Measurements from ENCODE around the gene ALKBH1. TPM values are rescaled to one million over a fixed set of nuclear protein-coding genes. Genes with fewer than 3 reads are reported as not detected.

Gene ALKBH1
- total and polyA plus RNA-seq, 9 of the 15 experiments (the other 6 are each of a cell fraction or from before 2014, with no cell fraction given): 5.3 to 19.4 (median 10.7) TPM

- Histone ChIP-seq H4K20me1 (replicated peaks; ENCODE audit: control insufficient read depth, insufficient read depth, low read length) (0 out of 2 replicates have a peak, but pooled peaks cover 2% of the 10 kb centered on the region), H3K27me3 (ENCODE audit: control insufficient read depth in 2 of 2, insufficient read depth in 2 of 2, low read length in 2 of 2) (no peaks in the 10 kb centered on the region), H3K4me2 (ENCODE audit: insufficient read depth, low read length) (no peak overlapping the region), H3K79me2 (ENCODE audit: control insufficient read depth, insufficient read depth, low read length) (peaks cover 23% of the 10 kb centered on the region), H3K4me1 (replicated peaks in 1 of 2; ENCODE audit: control insufficient read depth in 2 of 2, insufficient read depth in 2 of 2, low read length in 2 of 2) (no peaks in the 10 kb centered on the region), H3K9me3 (replicated peaks; ENCODE audit: control insufficient read depth, insufficient read depth, low read depth, low read length) (no peaks in the 10 kb centered on the region), H3K36me3 (ENCODE audit: control insufficient read depth, insufficient read depth, low read length) (peaks cover 95% of the 10 kb centered on the region), H3K27ac (ENCODE audit: extremely low read depth, low read depth, low read length) (no peak overlapping the region), H3K9ac (ENCODE audit: insufficient read depth in 1 of 2, low read depth in 2 of 2, low read length in 2 of 2) (no peak overlapping the region), H3K4me3 (no peak overlapping the region), H2AFZ (ENCODE audit: low read depth, low read length) (no peak overlapping the region), H3K9me1 (ENCODE audit: control insufficient read depth, insufficient read depth, low read length) (no peaks in the 10 kb centered on the region)
- WGBS (ENCODE audit: insufficient coverage, low coverage, missing lambda C conversion rate): 50% methylated on average over 1 of the region's 5 CpGs
- no peak for DNase-seq (ENCODE audit: extremely low read depth in 1 of 4, low spot score in 3 of 4)
- ChIA-PET CTCF (ENCODE audit: low intra/inter-chr PET ratio) (no interaction called here), POLR2A (no interaction called here)
- FAIRE-seq: peak; percentile 11
- peak; percentile 43 for ATAC-seq
- in situ Hi-C loops (cut with MboI): no loop called here
- intact Hi-C loops (cut with micrococcal nuclease): no loop called here
- TSS peak; percentile 87 for BruUV-seq (replicated peaks)
- TF ChIP-seq TFE3 (CRISPR knock-in tag; IDR thresholded peaks at IDR 0.05) (no peak), ADNP (tag; IDR thresholded peaks at IDR 0.05) (no peak), MIER1 (IDR thresholded peaks at IDR 0.05; ENCODE audit: low read depth) (no peak), E2F5 (CRISPR knock-in tag; IDR thresholded peaks at IDR 0.05) (no peak), ZNF280B (CRISPR knock-in tag; IDR thresholded peaks at IDR 0.05) (no peak), ZNF24 (IDR thresholded peaks at IDR 0.05) (no peak), E2F6 (IDR thresholded peaks at IDR 0.05; ENCODE audit: borderline replicate concordance in 1 of 2, extremely low read depth in 1 of 2, insufficient read depth in 1 of 2, insufficient read length in 1 of 2, low read depth in 1 of 2, low read length in 1 of 2, poor library complexity in 1 of 2, severe bottlenecking in 1 of 2) (no peak), PHF21A (IDR thresholded peaks at IDR 0.05; ENCODE audit: borderline replicate concordance, low read depth) (no peak), CREM (IDR thresholded peaks at IDR 0.05; ENCODE audit: low read depth) (no peak), SMAD1 (IDR thresholded peaks at IDR 0.05; ENCODE audit: low read depth, low read length, partially characterized antibody) (no peak), HNRNPH1 (optimal IDR thresholded peaks at IDR 0.05; ENCODE audit: low read depth, low read length) (no peak), SUPT5H (IDR thresholded peaks at IDR 0.05) (peak; percentile 51; the same call in 1 of the 2 replicates), NCOA1 (IDR thresholded peaks at IDR 0.05; ENCODE audit: low read depth) (no peak), BRD4 (IDR thresholded peaks at IDR 0.05) (no peak), POLR2A (conservative IDR thresholded peaks at IDR 0.05) (peak; percentile 65), ZNF277 (CRISPR knock-in tag; IDR thresholded peaks at IDR 0.05; ENCODE audit: borderline replicate concordance) (no peak)
These were observed 9.9 kb upstream of the ALKBH1 start for GRCh38 chr14:77717608-77718305.

All from K562 (cell line).